GM12878 (cell line): ENCODE data around the gene PTPRN2. TPM values are rescaled to one million over a fixed set of nuclear protein-coding genes. Genes with fewer than 3 reads are reported as not detected.

Experiments
- ATAC-seq: fragments of 200-7000 bp; cut with Tn5 transposase; 3 replicates; pipeline ENCODE4 v1.9.1; 2020; ENCODE audit warnings: mild to moderate bottlenecking, moderate library complexity
- BruUV-seq: library from RNA; stranded (reverse); fragments of 400-500 nt; replicated peaks from 2 replicates; lab custom pipeline; 2021; lab: Mats Ljungman, UMichigan
- CTCF ChIA-PET: fragments of 300-600 bp; sonication (Branson Sonifier 250); formaldehyde crosslinking; extraction: SDS; loops from one replicate; lab custom pipeline; 2021; ENCODE audit warnings: inconsistent platforms; lab: Yijun Ruan, JAX
- POLR2A ChIA-PET: fragments of 350-600 bp; formaldehyde crosslinking; extraction: SDS; loops from one replicate; lab custom pipeline; 2021; ENCODE audit warnings: inconsistent platforms; lab: Charles Lee
- RAD21 ChIA-PET: fragments of 300-600 bp; sonication (Branson Sonifier 250); formaldehyde crosslinking; loops from one replicate; lab custom pipeline; 2023; ENCODE audit warnings: antibody characterized with exemption; ENCODE audit not compliant: unreplicated experiment; lab: Charles Lee
- SMC1A ChIA-PET: fragments of 300-600 bp; sonication (Branson Sonifier 250); formaldehyde crosslinking; loops from one replicate; lab custom pipeline; 2023; ENCODE audit not compliant: unreplicated experiment, uncharacterized antibody; lab: Charles Lee
- DNase-seq: peaks from one replicate; pipeline ENCODE4 v3.0.0-alpha.2; 2011; ENCODE audit warnings: low read depth, low spot score
- FAIRE-seq: peaks from 3 replicates; lab custom pipeline; 2011; peaks lifted over from hg19 to GRCh38; lab: Jason Lieb, UNC
- H2AFZ ChIP-seq: 2 replicates; pipeline ENCODE4 v1.6.0; 2011; ENCODE audit warnings: low read depth, low read length, control low read depth; ENCODE audit not compliant: control insufficient read depth
- H3K27ac ChIP-seq: 2 replicates; pipeline ENCODE4 v1.5.1; 2011; ENCODE audit warnings: control low read depth; ENCODE audit not compliant: control insufficient read depth, insufficient read depth
- H3K27me3 ChIP-seq, 2 experiments: replicated peaks in 1 of 2; 2 replicates each; pipeline versions ENCODE4 v1.6.0 to v1.6.1; 2011; ENCODE audit warnings: low read length in 1 of 2; ENCODE audit not compliant: control insufficient read depth in 2 of 2, insufficient read depth in 2 of 2
- H3K36me3 ChIP-seq, 2 experiments: 2 replicates each; pipeline ENCODE4 v1.5.1; 2011; ENCODE audit warnings: low read length in 1 of 2; ENCODE audit not compliant: control insufficient read depth in 2 of 2, insufficient read depth in 2 of 2
- H3K4me1 ChIP-seq: 2 replicates; pipeline ENCODE4 v1.6.1; 2011; ENCODE audit warnings: mild to moderate bottlenecking, low read length, moderate library complexity, mixed read lengths; ENCODE audit not compliant: control insufficient read depth, insufficient read depth
- H3K4me2 ChIP-seq: 2 replicates; pipeline ENCODE4 v1.6.0; 2011; ENCODE audit warnings: control low read depth; ENCODE audit not compliant: control insufficient read depth, insufficient read depth
- H3K4me3 ChIP-seq: fragments of 200-600 bp; sonication (generic); 2 replicates; pipeline ENCODE4 v1.5.1; 2016
- H3K79me2 ChIP-seq: 2 replicates; pipeline ENCODE4 v1.6.0; 2011; ENCODE audit warnings: low read length; ENCODE audit not compliant: control insufficient read depth, insufficient read depth
- H3K9ac ChIP-seq: 2 replicates; pipeline ENCODE4 v1.8.0; 2011; ENCODE audit warnings: low read length, control low read depth, mixed read lengths; ENCODE audit not compliant: control insufficient read depth, insufficient read depth
- H3K9me3 ChIP-seq: replicated peaks from 3 replicates; pipeline ENCODE4 v1.5.1; 2011; ENCODE audit warnings: mild to moderate bottlenecking, low read length; ENCODE audit not compliant: control insufficient read depth, insufficient read depth
- H4K20me1 ChIP-seq: 2 replicates; pipeline ENCODE4 v1.6.0; 2011; ENCODE audit not compliant: control insufficient read depth, insufficient read depth
- MEF2A ChIP-seq: IDR thresholded peaks from 2 replicates; pipeline ENCODE4 v1.6.1; 2011; ENCODE audit warnings: low read depth, mild to moderate bottlenecking, low read length, moderate library complexity; ENCODE audit not compliant: insufficient read depth
- NRF1 ChIP-seq: conservative IDR thresholded peaks from 2 replicates; pipeline ENCODE4 v1.6.1; 2011; ENCODE audit warnings: mild to moderate bottlenecking, low read depth, low read length, improper control_type of control experiment
- WGBS: methylation state at CpG from one replicate; pipeline ENCODE4 v1.1.6; 2016; ENCODE audit warnings: low lambda C conversion rate; ENCODE audit not compliant: insufficient replicate concordance, insufficient coverage; ENCODE audit errors: missing lambda C conversion rate; 5-methylcytosine and 5-hydroxymethylcytosine counted together
- in situ Hi-C: fragments of 300-500 bp; cut with MboI; formaldehyde crosslinking; loops from 9 replicates; pipeline ENCODE4 v1.14.3; 2018; ENCODE audit warnings: mixed read lengths
- intact Hi-C: fragments of 100-400 bp; cut with micrococcal nuclease; formaldehyde crosslinking; loops from one replicate; pipeline ENCODE4 v1.14.2; 2022; ENCODE audit not compliant: unreplicated experiment
- polyA plus RNA-seq, 11 experiments: library from polyadenylated mRNA; depleted of rRNA in 4 of 11; unstranded in 6 of 11; stranded (reverse) in 5 of 11; fragments of >200 nt; fragmentation: Nextera tagmentation in 4 of 11; fragmentation: Illumina TruSeq in 1 of 11; extraction: Ambion mirVana in 4 of 11; extraction: Trizol in 1 of 11; gene quantifications; 1 replicate in 1 of 11; 2 replicates in 10 of 11; pipeline versions ENCODE4 v1.2.1 to v1.2.3, GENCODE V29; 2011 to 2016; ENCODE audit warnings: inconsistent platforms in 2 of 11, missing spikeins in 2 of 11, low read depth in 1 of 11
- total RNA-seq, 4 experiments: library from RNA; depleted of rRNA in 3 of 4; stranded (reverse); fragments of >200 nt in 3 of 4; fragmentation: Illumina TruSeq in 1 of 4; extraction: Trizol in 1 of 4; gene quantifications; 2 replicates each; pipeline versions ENCODE4 v1.2.1 to v1.2.3, GENCODE V29; 2013 to 2021
- TF ChIP-seq, protein P1 (sequence below): fragments of 450-650 bp; IDR thresholded peaks from 2 replicates; pipeline ENCODE4 v1.6.1; 2018; ENCODE audit warnings: borderline replicate concordance, mild to moderate bottlenecking; ENCODE audit not compliant: partially characterized antibody
- TF ChIP-seq, protein P2 (sequence below): fragments of 450-650 bp; formaldehyde crosslinking; IDR thresholded peaks from 2 replicates; pipeline ENCODE4 v1.5.0; 2022; ENCODE audit warnings: mild to moderate bottlenecking, missing genetic modification characterization

The PTPRN2 gene
- total and polyA plus RNA-seq, 10 of the 15 experiments (the other 5 are each of a cell fraction or from before 2014, with no cell fraction given) = 5.4 TPM; not detected in 9

DNA sequence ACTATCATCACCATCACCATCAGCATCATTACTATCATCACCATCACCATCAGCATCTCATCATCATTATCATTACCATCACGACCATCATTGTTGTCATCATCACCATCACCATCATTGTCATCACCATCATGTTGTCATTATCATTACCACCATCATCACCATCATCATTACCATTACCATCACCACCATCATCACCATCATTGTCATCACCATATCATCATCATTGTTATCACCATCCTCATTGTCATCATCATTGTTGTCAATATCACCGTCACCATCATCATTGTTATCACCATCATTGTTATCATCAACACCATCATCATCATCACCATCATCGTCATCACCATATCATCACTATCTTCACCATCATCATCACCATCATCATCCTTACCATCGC, 124.3 kb downstream of the PTPRN2 start:
- Histone ChIP-seq H3K36me3 (no peaks in the 10 kb centered on the region), H3K4me2 (no peak overlapping the region), H3K4me1 (no peaks in the 10 kb centered on the region), H3K9ac (no peak overlapping the region), H3K27me3 (no peaks in the 10 kb centered on the region), H3K4me3 (no peak overlapping the region), H3K9me3 (no peaks in the 10 kb centered on the region; the same call in 2 of the 3 replicates), H4K20me1 (no peaks in the 10 kb centered on the region), H3K79me2 (no peaks in the 10 kb centered on the region), H2AFZ (no peak overlapping the region), H3K27ac (no peak overlapping the region)
- RAD21 ChIA-PET = no interaction called here
- in situ Hi-C loops = no loop called here
- TF ChIP-seq, protein P1, sequence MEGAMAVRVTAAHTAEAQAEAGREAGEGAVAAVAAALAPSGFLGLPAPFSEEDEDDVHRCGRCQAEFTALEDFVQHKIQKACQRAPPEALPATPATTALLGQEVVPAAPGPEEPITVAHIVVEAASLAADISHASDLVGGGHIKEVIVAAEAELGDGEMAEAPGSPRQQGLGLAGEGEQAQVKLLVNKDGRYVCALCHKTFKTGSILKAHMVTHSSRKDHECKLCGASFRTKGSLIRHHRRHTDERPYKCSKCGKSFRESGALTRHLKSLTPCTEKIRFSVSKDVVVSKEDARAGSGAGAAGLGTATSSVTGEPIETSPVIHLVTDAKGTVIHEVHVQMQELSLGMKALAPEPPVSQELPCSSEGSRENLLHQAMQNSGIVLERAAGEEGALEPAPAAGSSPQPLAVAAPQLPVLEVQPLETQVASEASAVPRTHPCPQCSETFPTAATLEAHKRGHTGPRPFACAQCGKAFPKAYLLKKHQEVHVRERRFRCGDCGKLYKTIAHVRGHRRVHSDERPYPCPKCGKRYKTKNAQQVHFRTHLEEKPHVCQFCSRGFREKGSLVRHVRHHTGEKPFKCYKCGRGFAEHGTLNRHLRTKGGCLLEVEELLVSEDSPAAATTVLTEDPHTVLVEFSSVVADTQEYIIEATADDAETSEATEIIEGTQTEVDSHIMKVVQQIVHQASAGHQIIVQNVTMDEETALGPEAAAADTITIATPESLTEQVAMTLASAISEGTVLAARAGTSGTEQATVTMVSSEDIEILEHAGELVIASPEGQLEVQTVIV = peak; percentile 19
- TF ChIP-seq, protein P2, sequence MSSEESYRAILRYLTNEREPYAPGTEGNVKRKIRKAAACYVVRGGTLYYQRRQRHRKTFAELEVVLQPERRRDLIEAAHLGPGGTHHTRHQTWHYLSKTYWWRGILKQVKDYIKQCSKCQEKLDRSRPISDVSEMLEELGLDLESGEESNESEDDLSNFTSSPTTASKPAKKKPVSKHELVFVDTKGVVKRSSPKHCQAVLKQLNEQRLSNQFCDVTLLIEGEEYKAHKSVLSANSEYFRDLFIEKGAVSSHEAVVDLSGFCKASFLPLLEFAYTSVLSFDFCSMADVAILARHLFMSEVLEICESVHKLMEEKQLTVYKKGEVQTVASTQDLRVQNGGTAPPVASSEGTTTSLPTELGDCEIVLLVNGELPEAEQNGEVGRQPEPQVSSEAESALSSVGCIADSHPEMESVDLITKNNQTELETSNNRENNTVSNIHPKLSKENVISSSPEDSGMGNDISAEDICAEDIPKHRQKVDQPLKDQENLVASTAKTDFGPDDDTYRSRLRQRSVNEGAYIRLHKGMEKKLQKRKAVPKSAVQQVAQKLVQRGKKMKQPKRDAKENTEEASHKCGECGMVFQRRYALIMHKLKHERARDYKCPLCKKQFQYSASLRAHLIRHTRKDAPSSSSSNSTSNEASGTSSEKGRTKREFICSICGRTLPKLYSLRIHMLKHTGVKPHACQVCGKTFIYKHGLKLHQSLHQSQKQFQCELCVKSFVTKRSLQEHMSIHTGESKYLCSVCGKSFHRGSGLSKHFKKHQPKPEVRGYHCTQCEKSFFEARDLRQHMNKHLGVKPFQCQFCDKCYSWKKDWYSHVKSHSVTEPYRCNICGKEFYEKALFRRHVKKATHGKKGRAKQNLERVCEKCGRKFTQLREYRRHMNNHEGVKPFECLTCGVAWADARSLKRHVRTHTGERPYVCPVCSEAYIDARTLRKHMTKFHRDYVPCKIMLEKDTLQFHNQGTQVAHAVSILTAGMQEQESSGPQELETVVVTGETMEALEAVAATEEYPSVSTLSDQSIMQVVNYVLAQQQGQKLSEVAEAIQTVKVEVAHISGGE (CRISPR knock-in tag) = no peak
- TF ChIP-seq MEF2A (no peak), NRF1 (no peak)
- CTCF ChIA-PET = no interaction called here
- SMC1A ChIA-PET = no interaction called here
- POLR2A ChIA-PET = no interaction called here
- WGBS = 28% methylated on average over 4 of the region's 4 CpGs
- no peak for ATAC-seq
- no peak for DNase-seq
- intact Hi-C loops = no loop called here
- no peak for FAIRE-seq
- no TSS peak for BruUV-seq
